ENCODE data around the gene IRF5.

IRF5 gene

GRCh38 chr7:128954830-128955802, 17.4 kb downstream of the IRF5 start:
- Histone ChIP-seq H3K4me3 (ENCODE audit: low read depth, low read length) (no peak overlapping the region), H3K4me1 (ENCODE audit: control insufficient read depth, insufficient read depth, low read length) (no peaks in the 10 kb centered on the region), H3K36me3 (ENCODE audit: control insufficient read depth in 2 of 2, insufficient read depth in 1 of 2, low read length in 2 of 2) (peaks cover 4 to 70% of the 10 kb centered on the region in 2 experiments), H3K9me3 (ENCODE audit: control insufficient read depth, insufficient read depth, low read depth, low read length) (no peaks in the 10 kb centered on the region), H3K27ac (ENCODE audit: extremely low read depth, low read depth, low read length) (no peak overlapping the region)
- ChIA-PET POLR2A (no interaction called here), CTCF (interaction anchor here (0.7 kb wide), 1 partner anchor 209 kb away, joined by 3 read pairs; no protein-coding TSS in a partner anchor)
- TF ChIP-seq ZFP41 (tag by site-specific recombination; IDR thresholded peaks at IDR 0.05; ENCODE audit: borderline replicate concordance) (no peak), ZNF596 (tag by site-specific recombination; IDR thresholded peaks at IDR 0.05) (no peak), SP3 (tag by site-specific recombination; IDR thresholded peaks at IDR 0.05) (no peak), OVOL3 (tag by site-specific recombination; IDR thresholded peaks at IDR 0.05) (no peak), ZNF585B (tag by site-specific recombination; IDR thresholded peaks at IDR 0.05) (0 out of 2 replicates have a peak, but pooled peaks have one; percentile 14)
- TF ChIP-seq, protein P1, sequence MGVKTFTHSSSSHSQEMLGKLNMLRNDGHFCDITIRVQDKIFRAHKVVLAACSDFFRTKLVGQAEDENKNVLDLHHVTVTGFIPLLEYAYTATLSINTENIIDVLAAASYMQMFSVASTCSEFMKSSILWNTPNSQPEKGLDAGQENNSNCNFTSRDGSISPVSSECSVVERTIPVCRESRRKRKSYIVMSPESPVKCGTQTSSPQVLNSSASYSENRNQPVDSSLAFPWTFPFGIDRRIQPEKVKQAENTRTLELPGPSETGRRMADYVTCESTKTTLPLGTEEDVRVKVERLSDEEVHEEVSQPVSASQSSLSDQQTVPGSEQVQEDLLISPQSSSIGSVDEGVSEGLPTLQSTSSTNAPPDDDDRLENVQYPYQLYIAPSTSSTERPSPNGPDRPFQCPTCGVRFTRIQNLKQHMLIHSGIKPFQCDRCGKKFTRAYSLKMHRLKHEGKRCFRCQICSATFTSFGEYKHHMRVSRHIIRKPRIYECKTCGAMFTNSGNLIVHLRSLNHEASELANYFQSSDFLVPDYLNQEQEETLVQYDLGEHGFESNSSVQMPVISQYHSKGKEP (tag by site-specific recombination; IDR thresholded peaks at IDR 0.05): no peak

DNA sequence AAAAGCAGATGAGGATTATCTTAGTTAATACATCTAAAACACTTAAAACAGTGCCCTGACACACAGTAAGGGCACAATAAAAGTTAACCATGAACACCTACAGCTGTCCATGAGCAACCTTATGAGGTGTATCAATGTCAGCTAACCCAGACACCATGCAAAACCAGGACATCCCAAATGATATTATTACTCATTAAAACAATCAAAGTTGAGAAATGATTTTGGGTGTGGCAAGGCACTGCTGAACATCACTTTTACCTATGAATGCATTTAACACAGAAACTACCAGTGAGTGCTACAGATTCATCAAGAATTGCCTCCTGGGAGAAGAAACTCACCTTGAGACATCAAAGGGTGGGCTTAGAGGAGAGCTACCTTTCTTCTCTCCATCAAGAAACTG, 18.3 kb downstream of the IRF5 start:
- no peak for TF ChIP-seq ATF2 (tag by site-specific recombination; IDR thresholded peaks at IDR 0.05; ENCODE audit: low read depth)
- TF ChIP-seq TSHZ1 (tag by site-specific recombination; IDR thresholded peaks at IDR 0.05; ENCODE audit: borderline replicate concordance): no peak
- no peak for TF ChIP-seq EGR2 (tag by site-specific recombination; IDR thresholded peaks at IDR 0.05; ENCODE audit: low read depth)
- no peak for TF ChIP-seq ZNF791 (tag by site-specific recombination; IDR thresholded peaks at IDR 0.05)
- TF ChIP-seq ZNF704 (tag by site-specific recombination; IDR thresholded peaks at IDR 0.05): no peak
- TF ChIP-seq KLF7 (tag by site-specific recombination; IDR thresholded peaks at IDR 0.05; ENCODE audit: borderline replicate concordance): no peak
- no peak for TF ChIP-seq ZNF132 (tag by site-specific recombination; IDR thresholded peaks at IDR 0.05; ENCODE audit: borderline replicate concordance)
- TF ChIP-seq, protein P2, sequence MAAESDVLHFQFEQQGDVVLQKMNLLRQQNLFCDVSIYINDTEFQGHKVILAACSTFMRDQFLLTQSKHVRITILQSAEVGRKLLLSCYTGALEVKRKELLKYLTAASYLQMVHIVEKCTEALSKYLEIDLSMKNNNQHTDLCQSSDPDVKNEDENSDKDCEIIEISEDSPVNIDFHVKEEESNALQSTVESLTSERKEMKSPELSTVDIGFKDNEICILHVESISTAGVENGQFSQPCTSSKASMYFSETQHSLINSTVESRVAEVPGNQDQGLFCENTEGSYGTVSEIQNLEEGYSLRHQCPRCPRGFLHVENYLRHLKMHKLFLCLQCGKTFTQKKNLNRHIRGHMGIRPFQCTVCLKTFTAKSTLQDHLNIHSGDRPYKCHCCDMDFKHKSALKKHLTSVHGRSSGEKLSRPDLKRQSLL (tag by site-specific recombination; IDR thresholded peaks at IDR 0.05): no peak
- TF ChIP-seq, protein P3, sequence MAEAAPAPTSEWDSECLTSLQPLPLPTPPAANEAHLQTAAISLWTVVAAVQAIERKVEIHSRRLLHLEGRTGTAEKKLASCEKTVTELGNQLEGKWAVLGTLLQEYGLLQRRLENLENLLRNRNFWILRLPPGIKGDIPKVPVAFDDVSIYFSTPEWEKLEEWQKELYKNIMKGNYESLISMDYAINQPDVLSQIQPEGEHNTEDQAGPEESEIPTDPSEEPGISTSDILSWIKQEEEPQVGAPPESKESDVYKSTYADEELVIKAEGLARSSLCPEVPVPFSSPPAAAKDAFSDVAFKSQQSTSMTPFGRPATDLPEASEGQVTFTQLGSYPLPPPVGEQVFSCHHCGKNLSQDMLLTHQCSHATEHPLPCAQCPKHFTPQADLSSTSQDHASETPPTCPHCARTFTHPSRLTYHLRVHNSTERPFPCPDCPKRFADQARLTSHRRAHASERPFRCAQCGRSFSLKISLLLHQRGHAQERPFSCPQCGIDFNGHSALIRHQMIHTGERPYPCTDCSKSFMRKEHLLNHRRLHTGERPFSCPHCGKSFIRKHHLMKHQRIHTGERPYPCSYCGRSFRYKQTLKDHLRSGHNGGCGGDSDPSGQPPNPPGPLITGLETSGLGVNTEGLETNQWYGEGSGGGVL (tag by site-specific recombination; IDR thresholded peaks at IDR 0.05): no peak
- no peak for TF ChIP-seq OSR2 (tag by site-specific recombination; IDR thresholded peaks at IDR 0.05)
- no peak for TF ChIP-seq ZBTB17 (tag by site-specific recombination; IDR thresholded peaks at IDR 0.05)
- no peak for TF ChIP-seq ZNF501 (tag by site-specific recombination; IDR thresholded peaks at IDR 0.05)
- TF ChIP-seq ZSCAN16 (tag by site-specific recombination; IDR thresholded peaks at IDR 0.05): no peak
- TF ChIP-seq RBAK (tag by site-specific recombination; IDR thresholded peaks at IDR 0.05): no peak
- no peak for TF ChIP-seq ZNF37A (tag by site-specific recombination; IDR thresholded peaks at IDR 0.05)
- TF ChIP-seq ZNF10 (tag by site-specific recombination; IDR thresholded peaks at IDR 0.05): no peak
- Histone ChIP-seq H3K4me3 (ENCODE audit: low read depth, low read length) (no peak overlapping the region), H3K27ac (ENCODE audit: extremely low read depth, low read depth, low read length) (no peak overlapping the region), H3K9me3 (ENCODE audit: control insufficient read depth, insufficient read depth, low read depth, low read length) (no peaks in the 10 kb centered on the region), H3K36me3 (ENCODE audit: control insufficient read depth in 2 of 2, insufficient read depth in 1 of 2, low read length in 2 of 2) (peaks cover 4 to 72% of the 10 kb centered on the region in 2 experiments), H3K4me1 (ENCODE audit: control insufficient read depth, insufficient read depth, low read length) (no peaks in the 10 kb centered on the region)
- POLR2A ChIA-PET: no interaction called here
- CTCF ChIA-PET: interaction anchor here (0.7 kb wide), 1 partner anchor 208 kb away, joined by 3 read pairs; no protein-coding TSS in a partner anchor

Data from HEK293 (cell line).